ENCODE results near the gene CDK7.

- no peak for TF ChIP-seq CTCF (IDR thresholded peaks at IDR 0.05)
- TF ChIP-seq POLR2A (IDR thresholded peaks at IDR 0.05): no peak
These were observed 26.3 kb downstream of the CDK7 start for GRCh38 chr5:69261034-69261433.
